Measurements from ENCODE around the gene P4HA2.
"Not testable (repeated sequence)": the region's sequence is repeated elsewhere in the genome, so short reads cannot be mapped to it uniquely, and the experiment has no call there.

The P4HA2 gene

DNA sequence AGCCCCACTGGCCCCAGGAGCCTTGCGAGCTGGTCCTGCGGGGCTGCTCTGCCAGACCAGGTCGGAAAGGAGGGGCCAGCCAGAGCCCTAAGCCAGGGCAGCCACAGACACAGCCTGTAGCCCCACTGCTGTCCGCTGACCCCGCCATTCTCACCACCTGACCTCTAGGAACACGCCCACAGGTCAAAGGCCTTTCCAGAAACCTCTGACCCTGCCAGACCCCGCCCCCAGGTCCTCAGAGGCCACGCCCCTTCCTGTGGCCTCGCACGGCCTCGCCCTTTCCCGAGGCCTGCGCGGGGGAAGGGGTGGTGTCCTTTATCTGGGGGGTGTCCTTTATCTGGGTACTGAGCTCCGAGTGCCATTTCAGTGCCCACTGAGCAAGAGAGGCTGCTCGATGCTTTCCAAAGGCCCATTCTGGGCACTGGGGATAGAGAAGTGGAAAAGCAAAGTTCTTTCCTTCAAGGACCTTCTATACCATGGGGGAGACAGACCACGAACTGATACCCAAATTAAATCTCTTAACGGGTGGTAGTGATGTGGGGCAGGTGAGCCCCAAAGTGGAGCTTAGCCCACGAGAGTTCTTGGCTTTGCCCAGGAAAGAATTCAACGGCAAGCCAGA is 46.5 kb downstream of the P4HA2 start:
- H3K4me1 Mint-ChIP-seq = peaks cover 20% of the 10 kb centered on the region
- H3K9me3 Mint-ChIP-seq = no peaks in the 10 kb centered on the region
- no peaks in the 10 kb centered on the region for H3K36me3 Mint-ChIP-seq
- H3K4me3 Mint-ChIP-seq = no peak overlapping the region
- H3K27ac Mint-ChIP-seq = no peak overlapping the region
- H3K27me3 Mint-ChIP-seq = peaks cover 2% of the 10 kb centered on the region

DNA sequence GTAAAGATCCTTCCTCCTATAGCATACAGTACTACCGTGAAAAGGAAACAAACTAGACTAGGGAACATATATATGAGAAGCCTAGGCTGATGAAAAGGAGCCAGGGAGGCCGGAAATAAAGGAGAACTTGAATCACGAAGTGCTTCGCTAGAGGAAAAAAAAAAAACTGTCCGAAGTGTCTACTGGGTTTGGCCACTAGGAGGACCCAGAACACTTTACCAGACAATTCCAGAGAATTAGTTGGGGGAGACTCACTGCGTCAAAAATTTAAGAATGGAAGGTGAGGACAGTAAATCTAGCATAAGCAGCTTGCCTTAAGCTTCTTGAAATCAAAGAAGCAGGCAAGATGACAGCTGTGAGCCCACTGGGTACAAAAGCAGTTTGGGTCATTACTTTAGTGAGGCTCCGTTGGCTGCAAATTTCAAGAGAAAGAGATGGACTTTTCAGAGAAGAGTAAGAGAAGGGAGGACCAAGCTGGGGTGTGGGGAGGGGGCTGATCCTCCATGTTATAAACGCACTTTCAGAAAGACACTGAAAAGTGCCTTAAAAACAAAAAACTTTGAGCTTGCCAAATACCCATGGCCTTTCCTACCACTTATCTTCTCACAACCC is 47.4 kb downstream of the P4HA2 start:
- no peaks in the 10 kb centered on the region for H3K36me3 Mint-ChIP-seq
- H3K27ac Mint-ChIP-seq = peak overlapping the region; percentile 82
- no peaks in the 10 kb centered on the region for H3K9me3 Mint-ChIP-seq
- peaks cover 20% of the 10 kb centered on the region for H3K4me1 Mint-ChIP-seq
- no peaks in the 10 kb centered on the region for H3K27me3 Mint-ChIP-seq
- no peak overlapping the region for H3K4me3 Mint-ChIP-seq

DNA sequence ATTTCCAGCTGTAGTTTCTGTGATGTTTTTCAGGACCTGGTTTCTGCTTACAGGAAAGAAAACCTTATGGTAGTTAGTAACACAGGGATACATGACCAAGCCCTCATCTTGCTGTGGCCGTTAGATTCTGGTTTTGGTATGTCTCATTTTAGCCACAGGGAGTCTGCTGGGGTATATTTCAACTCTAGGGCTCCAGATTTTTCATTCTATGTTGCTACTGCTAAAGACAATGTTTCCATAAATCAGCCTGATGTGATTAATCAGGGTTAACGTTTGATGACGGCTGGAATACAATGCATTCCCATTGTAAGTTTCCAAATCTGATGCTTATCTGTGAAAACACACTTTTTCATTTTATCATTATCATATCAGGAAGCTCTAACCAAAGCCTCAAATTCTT is 48.2 kb downstream of the P4HA2 start:
- peaks cover 20% of the 10 kb centered on the region for H3K4me1 Mint-ChIP-seq

DNA sequence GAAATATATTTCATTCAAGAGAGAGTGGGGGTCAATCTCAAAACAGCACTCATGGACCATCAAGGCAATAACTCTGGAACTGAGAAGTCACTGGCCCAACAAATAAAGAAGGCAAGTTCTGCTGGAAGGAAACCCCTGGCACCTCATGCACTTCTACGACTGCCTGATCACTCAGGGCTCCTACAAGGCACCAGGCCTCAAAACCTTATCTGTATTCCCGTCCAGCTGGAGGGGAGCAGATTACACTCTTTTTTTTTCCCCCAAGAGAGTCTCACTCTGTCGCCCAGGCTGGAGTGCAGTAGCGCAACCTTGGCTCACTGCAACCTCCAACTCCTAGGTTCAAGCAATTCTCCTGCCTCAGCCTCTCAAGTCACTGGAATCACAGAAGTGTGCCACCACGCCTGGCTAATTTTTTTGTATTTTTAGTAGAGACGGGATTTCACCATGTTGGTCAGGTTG is 49.9 kb downstream of the P4HA2 start:
- Mint-ChIP-seq H3K4me1 (peaks cover 20% of the 10 kb centered on the region), H3K27me3 (no peaks in the 10 kb centered on the region), H3K4me3 (no peak overlapping the region), H3K36me3 (no peaks in the 10 kb centered on the region), H3K27ac (no peak overlapping the region), H3K9me3 (no peaks in the 10 kb centered on the region)

More for the DNA sequence above, 48.2 kb downstream of the P4HA2 start:
- Mint-ChIP-seq H3K36me3 (no peaks in the 10 kb centered on the region), H3K27me3 (no peaks in the 10 kb centered on the region), H3K27ac (no peak overlapping the region), H3K9me3 (no peaks in the 10 kb centered on the region), H3K4me3 (no peak overlapping the region)

DNA sequence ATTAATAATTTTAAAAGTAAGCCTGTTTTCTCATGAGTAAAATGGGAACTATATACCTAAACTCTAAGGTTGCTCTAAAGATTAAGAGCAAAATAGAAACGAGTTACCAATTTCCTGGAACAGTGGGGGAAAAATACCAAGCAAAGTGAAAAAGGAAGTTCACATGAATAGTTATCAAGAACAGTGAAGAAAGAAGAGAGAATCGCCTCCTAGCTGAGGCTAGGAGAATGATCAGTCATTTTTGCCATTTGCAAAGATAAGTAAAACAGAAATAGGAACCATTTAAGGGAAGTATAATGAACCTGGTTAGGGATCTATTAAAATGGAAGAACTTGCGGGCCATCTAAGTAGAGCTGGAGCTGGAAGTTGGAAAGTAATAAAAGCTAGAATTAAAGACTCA is 50.7 kb downstream of the P4HA2 start:
- peak overlapping the region; percentile 39 for H3K27ac Mint-ChIP-seq
- H3K4me1 Mint-ChIP-seq = peaks cover 20% of the 10 kb centered on the region
- H3K36me3 Mint-ChIP-seq = no peaks in the 10 kb centered on the region
- no peaks in the 10 kb centered on the region for H3K9me3 Mint-ChIP-seq
- no peaks in the 10 kb centered on the region for H3K27me3 Mint-ChIP-seq
- H3K4me3 Mint-ChIP-seq = no peak overlapping the region

DNA sequence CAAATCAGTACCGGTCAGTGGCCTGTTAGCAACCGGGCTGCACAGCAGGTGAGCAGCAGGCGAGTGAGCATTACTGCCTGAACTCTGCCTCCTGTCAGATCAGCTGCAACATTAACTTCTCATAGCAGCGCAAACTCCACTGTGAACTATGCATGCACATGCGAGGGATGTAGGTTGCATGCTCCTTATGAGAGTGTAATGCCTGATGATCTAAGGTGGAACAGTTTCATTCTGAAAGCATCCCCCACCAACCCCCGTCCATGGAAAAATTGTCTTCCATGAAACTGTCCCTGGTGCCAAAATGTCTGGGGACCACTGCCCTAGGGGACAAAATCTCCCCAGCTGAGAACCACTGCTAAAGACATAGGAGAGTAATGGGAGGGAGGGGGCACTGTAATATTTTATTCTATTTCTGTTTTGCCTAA is 51.1 kb downstream of the P4HA2 start:
- H3K9me3 Mint-ChIP-seq = peaks cover 4% of the 10 kb centered on the region
- H3K36me3 Mint-ChIP-seq = no peaks in the 10 kb centered on the region
- H3K4me3 Mint-ChIP-seq = no peak overlapping the region
- no peak overlapping the region for H3K27ac Mint-ChIP-seq
- H3K27me3 Mint-ChIP-seq = no peaks in the 10 kb centered on the region
- peaks cover 20% of the 10 kb centered on the region for H3K4me1 Mint-ChIP-seq

DNA sequence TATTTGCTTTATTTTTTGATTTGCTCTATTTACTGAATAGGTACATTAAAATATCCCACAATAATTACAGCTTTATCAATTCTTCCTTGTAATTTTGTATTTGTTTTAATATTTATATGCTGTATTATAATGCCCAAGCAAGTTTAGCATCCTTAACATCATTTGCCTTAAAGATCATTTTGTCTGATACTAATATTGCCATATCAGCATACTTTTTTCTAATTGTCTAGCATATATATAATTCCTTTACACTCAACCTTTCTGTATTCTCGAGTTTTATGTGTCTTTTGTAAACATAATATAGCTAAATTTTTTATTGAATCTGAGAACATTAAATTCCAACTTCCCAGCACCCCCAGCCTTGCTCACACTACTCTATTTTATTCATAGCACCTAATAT is 64.7 kb downstream of the P4HA2 start:
- Mint-ChIP-seq H3K27ac (no peak overlapping the region), H3K4me3 (no peak overlapping the region), H3K36me3 (no peaks in the 10 kb centered on the region), H3K4me1 (no peaks in the 10 kb centered on the region), H3K9me3 (peaks cover 9% of the 10 kb centered on the region), H3K27me3 (peaks cover 3% of the 10 kb centered on the region)

DNA sequence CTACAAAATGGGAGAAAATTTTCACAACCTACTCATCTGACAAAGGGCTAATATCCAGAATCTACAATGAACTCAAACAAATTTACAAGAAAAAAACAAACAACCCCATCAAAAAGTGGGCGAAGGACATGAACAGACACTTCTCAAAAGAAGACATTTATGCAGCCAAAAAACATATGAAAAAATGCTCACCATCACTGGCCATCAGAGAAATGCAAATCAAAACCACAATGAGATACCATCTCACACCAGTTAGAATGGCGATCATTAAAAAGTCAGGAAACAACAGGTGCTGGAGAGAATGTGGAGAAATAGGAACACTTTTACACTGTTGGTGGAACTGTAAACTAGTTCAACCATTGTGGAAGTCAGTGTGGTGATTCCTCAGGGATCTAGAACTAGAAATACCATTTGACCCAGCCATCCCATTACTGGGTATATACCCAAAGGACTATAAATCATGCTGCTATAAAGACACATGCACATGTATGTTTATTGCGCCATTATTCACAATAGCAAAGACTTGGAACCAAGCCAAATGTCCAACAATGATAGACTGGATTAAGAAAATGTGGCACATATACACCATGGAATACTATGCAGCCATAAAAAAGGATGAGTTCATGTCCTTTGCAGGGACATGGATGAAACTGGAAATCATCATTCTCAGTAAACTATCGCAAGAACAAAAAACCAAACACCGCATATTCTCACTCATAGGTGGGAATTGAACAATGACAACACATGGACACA is 65.9 kb downstream of the P4HA2 start:
- not testable (repeated sequence) for H3K4me3 Mint-ChIP-seq, H3K27ac Mint-ChIP-seq, H3K4me1 Mint-ChIP-seq, H3K27me3 Mint-ChIP-seq, H3K36me3 Mint-ChIP-seq, H3K9me3 Mint-ChIP-seq

DNA sequence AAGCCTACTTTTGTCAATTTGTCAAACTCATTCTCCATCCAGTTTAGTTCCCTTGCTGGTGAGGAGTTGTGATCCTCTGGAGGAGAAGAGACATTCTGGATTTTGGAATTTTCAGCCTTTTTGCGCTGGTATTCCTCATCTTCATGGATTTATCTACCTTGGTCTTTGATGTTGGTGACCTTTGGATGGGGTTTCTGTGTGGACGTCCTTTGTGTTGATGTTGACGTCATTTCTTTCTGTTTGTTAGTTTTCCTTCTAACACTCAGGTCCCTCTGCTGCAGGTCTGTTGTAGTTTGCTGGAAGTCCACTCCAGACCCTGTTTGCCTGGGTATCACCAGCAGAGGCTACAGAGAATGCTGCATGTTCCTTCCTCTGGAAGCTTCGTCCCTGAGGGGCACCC is 71.2 kb downstream of the P4HA2 start:
- Mint-ChIP-seq H3K27me3 (peaks cover 8% of the 10 kb centered on the region), H3K4me3 (no peak overlapping the region), H3K36me3 (peaks cover 6% of the 10 kb centered on the region), H3K4me1 (no peaks in the 10 kb centered on the region), H3K27ac (no peak overlapping the region), H3K9me3 (peaks cover 9% of the 10 kb centered on the region)

DNA sequence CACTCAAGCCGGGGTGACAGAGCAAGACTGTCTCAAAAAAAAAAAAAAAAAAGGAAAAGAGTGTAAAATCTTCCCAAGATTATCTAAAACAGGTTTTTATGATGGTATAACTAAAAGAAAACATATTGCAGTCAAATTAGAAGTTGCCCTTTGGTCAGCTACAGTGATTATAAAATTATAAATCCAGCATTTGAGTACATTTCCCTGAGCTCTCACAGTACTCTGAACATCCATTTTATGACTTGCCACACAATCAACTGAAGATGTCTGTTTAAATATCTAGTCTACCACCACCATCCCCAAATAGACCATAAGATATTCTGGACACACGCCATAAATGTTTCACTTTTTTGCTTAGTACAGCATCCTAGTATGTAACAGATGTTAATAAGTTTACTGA is 77.1 kb downstream of the P4HA2 start:
- no peak overlapping the region for H3K4me3 Mint-ChIP-seq
- H3K27me3 Mint-ChIP-seq = peaks cover 8% of the 10 kb centered on the region
- H3K4me1 Mint-ChIP-seq = no peaks in the 10 kb centered on the region
- peaks cover 9% of the 10 kb centered on the region for H3K9me3 Mint-ChIP-seq
- H3K36me3 Mint-ChIP-seq = peaks cover 5% of the 10 kb centered on the region
- H3K27ac Mint-ChIP-seq = no peak overlapping the region

DNA sequence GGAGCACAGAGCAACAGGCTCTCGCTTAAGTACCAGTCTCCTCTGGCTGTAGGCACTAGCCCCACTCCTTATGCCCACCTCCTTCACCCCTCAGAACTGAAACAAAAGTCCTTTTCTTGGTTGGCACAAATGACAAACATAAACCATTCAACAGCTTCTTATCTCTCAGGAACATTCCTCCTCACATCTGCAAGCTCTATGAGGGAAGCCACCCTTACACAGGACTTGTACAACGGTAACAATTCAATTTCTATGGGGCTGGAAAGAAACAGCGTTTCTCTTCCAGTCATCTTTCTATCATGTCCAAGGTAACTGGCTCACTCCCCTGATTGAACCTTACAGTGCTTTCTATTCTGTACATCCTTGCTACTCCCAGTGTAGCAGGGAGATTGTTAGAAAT is 80.0 kb downstream of the P4HA2 start:
- Mint-ChIP-seq H3K9me3 (peaks cover under 1% of the 10 kb centered on the region), H3K4me3 (no peak overlapping the region), H3K27me3 (peaks cover 6% of the 10 kb centered on the region), H3K27ac (no peak overlapping the region), H3K36me3 (peaks cover 5% of the 10 kb centered on the region), H3K4me1 (no peaks in the 10 kb centered on the region)

DNA sequence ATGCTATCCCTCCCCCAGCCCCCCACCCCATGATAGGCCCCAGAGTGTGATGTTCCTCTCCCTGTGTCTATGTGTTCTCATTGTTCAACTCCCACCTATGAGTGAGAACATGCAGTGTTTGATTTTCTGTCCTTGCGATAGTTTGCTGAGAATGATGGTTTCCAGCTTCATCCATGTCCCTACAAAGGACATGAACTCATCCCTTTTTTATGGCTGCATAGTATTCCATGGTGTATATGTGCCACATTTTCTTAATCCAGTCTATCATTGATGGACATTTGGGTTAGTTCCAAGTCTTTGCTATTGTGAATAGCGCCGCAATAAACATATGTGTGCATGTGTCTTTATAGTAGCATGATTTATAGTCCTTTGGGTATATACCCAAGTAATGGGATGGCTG is 82.3 kb downstream of the P4HA2 start:
- not testable (repeated sequence) for H3K4me1 Mint-ChIP-seq, H3K27me3 Mint-ChIP-seq, H3K36me3 Mint-ChIP-seq, H3K27ac Mint-ChIP-seq, H3K9me3 Mint-ChIP-seq, H3K4me3 Mint-ChIP-seq

DNA sequence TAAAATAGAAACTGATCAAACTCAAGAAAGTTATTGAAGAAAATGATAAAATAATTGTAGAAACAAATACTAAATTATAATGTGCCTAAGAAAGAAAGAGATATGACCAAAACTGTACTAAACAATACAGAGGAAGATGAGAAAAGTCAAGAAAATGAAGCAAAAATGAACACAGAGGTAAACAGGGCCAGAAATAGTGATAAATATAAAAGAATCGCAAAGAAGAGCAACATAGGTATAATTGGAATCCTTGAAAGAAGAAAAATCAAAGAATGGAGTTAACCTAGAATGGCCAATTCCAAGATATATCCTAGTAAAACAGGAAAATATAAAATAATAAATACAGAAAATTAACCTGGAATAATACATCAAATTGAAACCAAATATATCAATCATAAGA is 84.5 kb downstream of the P4HA2 start:
- peaks cover 16% of the 10 kb centered on the region for H3K9me3 Mint-ChIP-seq
- no peak overlapping the region for H3K4me3 Mint-ChIP-seq
- H3K27me3 Mint-ChIP-seq = peaks cover 11% of the 10 kb centered on the region
- H3K27ac Mint-ChIP-seq = peak overlapping the region; percentile 13
- H3K36me3 Mint-ChIP-seq = peaks cover 7% of the 10 kb centered on the region
- H3K4me1 Mint-ChIP-seq = no peaks in the 10 kb centered on the region

DNA sequence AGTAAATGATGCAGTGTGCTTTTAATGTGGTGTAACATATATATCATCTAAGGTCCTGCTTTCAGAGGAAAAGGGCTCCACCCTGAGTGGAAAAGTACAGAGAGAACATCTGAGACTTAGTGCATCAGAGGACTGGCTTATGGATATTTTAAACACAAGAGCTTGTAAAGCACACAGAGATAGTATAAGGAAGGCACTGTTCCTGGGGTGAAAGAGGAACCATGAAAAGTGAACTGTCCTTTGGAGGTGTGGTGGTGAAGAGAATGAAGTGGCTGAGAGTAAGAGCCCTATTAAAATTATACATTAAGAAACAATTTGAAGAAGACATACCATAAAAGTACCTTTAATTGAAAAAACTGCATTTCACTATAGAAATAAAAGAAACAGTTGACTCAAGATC is 85.2 kb downstream of the P4HA2 start:
- H3K4me1 Mint-ChIP-seq = no peaks in the 10 kb centered on the region
- peaks cover 16% of the 10 kb centered on the region for H3K9me3 Mint-ChIP-seq
- no peak overlapping the region for H3K4me3 Mint-ChIP-seq
- H3K27ac Mint-ChIP-seq = no peak overlapping the region
- H3K27me3 Mint-ChIP-seq = peaks cover 12% of the 10 kb centered on the region
- H3K36me3 Mint-ChIP-seq = peaks cover 7% of the 10 kb centered on the region
